Measurements from ENCODE around the gene ACTR5.

DNA sequence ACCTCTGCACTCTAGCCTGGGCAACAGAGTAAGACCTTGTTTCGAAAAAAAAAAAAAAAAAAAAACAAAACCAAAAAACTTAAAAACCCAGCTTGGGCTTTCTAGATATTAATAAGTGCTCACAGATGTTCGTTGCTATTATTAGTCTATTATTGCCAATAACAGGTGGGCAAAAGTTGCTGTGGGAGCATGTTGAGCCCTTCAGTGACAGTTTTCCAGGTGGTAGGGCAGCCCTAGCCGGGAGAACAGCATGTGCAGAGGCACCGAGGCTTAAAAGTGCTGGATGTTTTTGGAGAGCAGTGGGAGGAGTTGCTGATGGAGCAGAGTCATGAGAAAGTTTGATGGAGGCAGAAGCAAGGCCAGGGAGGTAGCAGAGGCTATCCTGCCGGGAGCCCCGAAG, 61.7 kb downstream of the ACTR5 start:
- TF ChIP-seq ZNF263 (CRISPR knock-in tag; IDR thresholded peaks at IDR 0.05; ENCODE audit: low read depth) (no peak), RELA (CRISPR knock-in tag; IDR thresholded peaks at IDR 0.05; ENCODE audit: borderline replicate concordance) (no peak), SP1 (CRISPR knock-in tag; conservative IDR thresholded peaks at IDR 0.05) (no peak)
- TF ChIP-seq, protein P1, sequence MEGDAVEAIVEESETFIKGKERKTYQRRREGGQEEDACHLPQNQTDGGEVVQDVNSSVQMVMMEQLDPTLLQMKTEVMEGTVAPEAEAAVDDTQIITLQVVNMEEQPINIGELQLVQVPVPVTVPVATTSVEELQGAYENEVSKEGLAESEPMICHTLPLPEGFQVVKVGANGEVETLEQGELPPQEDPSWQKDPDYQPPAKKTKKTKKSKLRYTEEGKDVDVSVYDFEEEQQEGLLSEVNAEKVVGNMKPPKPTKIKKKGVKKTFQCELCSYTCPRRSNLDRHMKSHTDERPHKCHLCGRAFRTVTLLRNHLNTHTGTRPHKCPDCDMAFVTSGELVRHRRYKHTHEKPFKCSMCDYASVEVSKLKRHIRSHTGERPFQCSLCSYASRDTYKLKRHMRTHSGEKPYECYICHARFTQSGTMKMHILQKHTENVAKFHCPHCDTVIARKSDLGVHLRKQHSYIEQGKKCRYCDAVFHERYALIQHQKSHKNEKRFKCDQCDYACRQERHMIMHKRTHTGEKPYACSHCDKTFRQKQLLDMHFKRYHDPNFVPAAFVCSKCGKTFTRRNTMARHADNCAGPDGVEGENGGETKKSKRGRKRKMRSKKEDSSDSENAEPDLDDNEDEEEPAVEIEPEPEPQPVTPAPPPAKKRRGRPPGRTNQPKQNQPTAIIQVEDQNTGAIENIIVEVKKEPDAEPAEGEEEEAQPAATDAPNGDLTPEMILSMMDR (IDR thresholded peaks at IDR 0.05), result no peak
